Measurements from ENCODE around the gene CAPZB. TPM values are rescaled to one million over a fixed set of nuclear protein-coding genes. Genes with fewer than 3 reads are reported as not detected.

The CAPZB gene
- total RNA-seq, 1 experiment from 2014 or later, result 348 TPM

- H3K27ac ChIP-seq (ENCODE audit: insufficient read length, low read depth, low read length), result no peak overlapping the region
- no CpG with 5 or more reads among the region's 8 CpGs for WGBS (ENCODE audit: extremely low coverage, insufficient read length, low lambda C conversion rate)
- H3K79me2 ChIP-seq (ENCODE audit: insufficient read depth, low read length), result peaks cover 7% of the 10 kb centered on the region
- H3K18ac ChIP-seq (ENCODE audit: insufficient read length, low read depth, low read length), result no peak overlapping the region
- DNase-seq, result no peak
- H2AFZ ChIP-seq (ENCODE audit: low read length), result no peak overlapping the region
- no peak overlapping the region for H3K14ac ChIP-seq (ENCODE audit: insufficient read depth, low read length)
- Mint-ChIP-seq H3K27ac (peak overlapping the region in 2 of 3 experiments; percentile 12 to 23; a peak in 2 of 7 replicates), H3K9me3 (no peaks in the 10 kb centered on the region), H3K4me3 (no peak overlapping the region), H3K27me3 (ENCODE audit: low read depth) (no peaks in the 10 kb centered on the region), H3K4me1 (peaks cover 26 to 32% of the 10 kb centered on the region in 2 experiments), H3K36me3 (ENCODE audit: insufficient read depth in 1 of 3, low read depth in 3 of 3) (peaks cover 0 to 28% (median 3%) of the 10 kb centered on the region in 3 experiments; a peak in 3 of 7 replicates)
- no peaks in the 10 kb centered on the region for H4K20me1 ChIP-seq (ENCODE audit: control insufficient read depth, insufficient read depth, insufficient read length)
- no peaks in the 10 kb centered on the region for H3K23me2 ChIP-seq (ENCODE audit: insufficient read length, low read depth, low read length, poor library complexity, severe bottlenecking)
- no peak for TF ChIP-seq CTCF (conservative IDR thresholded peaks at IDR 0.05)
- H3K27me3 ChIP-seq (ENCODE audit: insufficient read depth, low read length), result no peaks in the 10 kb centered on the region
- peaks cover 5% of the 10 kb centered on the region; the same call in 1 of the 2 replicates for H3K4me1 ChIP-seq (ENCODE audit: insufficient read depth, low read length)
- H4K91ac ChIP-seq (ENCODE audit: insufficient read length, low read depth, low read length), result no peak overlapping the region
- H2BK120ac ChIP-seq (ENCODE audit: low read depth, low read length, poor library complexity, severe bottlenecking), result no peak overlapping the region
- peaks cover 18% of the 10 kb centered on the region for H3K79me1 ChIP-seq (ENCODE audit: insufficient read depth, low read depth, low read length, poor library complexity, severe bottlenecking)
- H2BK20ac ChIP-seq (ENCODE audit: low read depth, low read length, poor library complexity, severe bottlenecking), result no peak overlapping the region
- H2AK5ac ChIP-seq (ENCODE audit: insufficient read length, low read length), result no peak overlapping the region
- H3K23ac ChIP-seq (ENCODE audit: insufficient read length, low read depth, low read length), result no peak overlapping the region
- no peak overlapping the region for H3K56ac ChIP-seq (ENCODE audit: insufficient read length, low read depth, low read length)
- H2BK12ac ChIP-seq (ENCODE audit: insufficient read length, low read depth, low read length), result no peak overlapping the region
- H4K8ac ChIP-seq (replicated peaks; ENCODE audit: insufficient read length, low read depth, low read length), result no peak overlapping the region
- no peak overlapping the region for H2BK15ac ChIP-seq (ENCODE audit: low read depth, low read length)
- no peak overlapping the region for H3T11ph ChIP-seq (ENCODE audit: low read length)
- no peak overlapping the region for H3K4me2 ChIP-seq (ENCODE audit: insufficient read depth, insufficient read length, low read length)
- no peaks in the 10 kb centered on the region for H3K9me3 ChIP-seq (ENCODE audit: control insufficient read depth, low read depth, low read length)
- no peak overlapping the region for H4K5ac ChIP-seq (ENCODE audit: insufficient read length, low read depth, low read length)
- H3K4ac ChIP-seq (ENCODE audit: low read depth, low read length), result no peak overlapping the region
- no peak overlapping the region for H2BK5ac ChIP-seq (ENCODE audit: insufficient read length, low read length)
- H3K9ac ChIP-seq (ENCODE audit: extremely low read depth, insufficient read length, low read length), result no peak overlapping the region
Measured at GRCh38 chr1:19411612-19412011, 73.7 kb downstream of the CAPZB start.

Data from H9 (cell line).